GM23338 (cell line): ENCODE results near the gene SIGLEC8.

Source experiments
- EZH2 ChIP-seq: fragments of 200-600 bp; sonication (generic); IDR thresholded peaks from one replicate; pipeline ENCODE4 v1.8.0; 2017; ENCODE audit warnings: antibody characterized with exemption, mild to moderate bottlenecking, low read depth; ENCODE audit not compliant: unreplicated experiment
- EZH2phosphoT487 ChIP-seq: fragments of 200-600 bp; sonication (generic); IDR thresholded peaks from one replicate; pipeline ENCODE4 v1.8.1; 2018; ENCODE audit warnings: antibody characterized with exemption; ENCODE audit not compliant: unreplicated experiment
- POLR2AphosphoS5 ChIP-seq: IDR thresholded peaks from 2 replicates; pipeline ENCODE4 v1.6.1; 2016; ENCODE audit warnings: antibody characterized with exemption, low read depth
- STAT1 ChIP-seq: IDR thresholded peaks from one replicate; pipeline ENCODE4 v1.6.1; 2016; ENCODE audit warnings: antibody characterized with exemption; ENCODE audit not compliant: unreplicated experiment
- TF ChIP-seq, protein P1 (sequence below), 2 experiments: fragments of 200-600 bp in 1 of 2; sonication (generic) in 1 of 2; conservative IDR thresholded peaks; 2 replicates each; pipeline versions ENCODE4 v1.5.1 to v1.6.1; 2016 to 2017; ENCODE audit warnings: antibody characterized with exemption in 2 of 2, low read depth in 2 of 2, mild to moderate bottlenecking in 2 of 2, moderate library complexity in 1 of 2
- TF ChIP-seq, protein P2 (sequence below): IDR thresholded peaks from one replicate; pipeline ENCODE4 v1.6.1; 2018; ENCODE audit warnings: antibody characterized with exemption; ENCODE audit not compliant: unreplicated experiment
- TF ChIP-seq, protein P3 (sequence below): IDR thresholded peaks from 2 replicates; pipeline ENCODE4 v1.6.1; 2016; ENCODE audit warnings: antibody characterized with exemption

DNA sequence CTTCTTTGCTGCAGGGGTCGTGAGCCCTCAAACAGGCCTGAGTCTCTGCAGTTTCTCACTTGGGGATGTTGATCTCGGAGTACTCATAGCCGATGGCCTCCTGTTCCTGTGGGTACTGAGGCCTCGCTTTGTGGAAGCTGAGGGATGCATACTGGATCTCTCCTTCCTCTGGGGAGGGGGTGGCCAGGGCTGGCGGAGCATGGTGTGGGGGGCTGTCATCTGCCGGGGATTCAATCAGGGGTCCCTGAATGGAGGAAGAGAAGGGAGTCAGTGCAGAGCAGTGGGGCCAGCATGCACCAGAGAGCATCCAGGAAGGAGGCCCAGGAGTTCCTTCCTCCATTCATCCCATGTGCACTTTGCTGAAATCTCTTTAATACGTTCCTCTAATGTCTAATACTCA is 33.3 kb upstream of the SIGLEC8 start:
- TF ChIP-seq, protein P1, sequence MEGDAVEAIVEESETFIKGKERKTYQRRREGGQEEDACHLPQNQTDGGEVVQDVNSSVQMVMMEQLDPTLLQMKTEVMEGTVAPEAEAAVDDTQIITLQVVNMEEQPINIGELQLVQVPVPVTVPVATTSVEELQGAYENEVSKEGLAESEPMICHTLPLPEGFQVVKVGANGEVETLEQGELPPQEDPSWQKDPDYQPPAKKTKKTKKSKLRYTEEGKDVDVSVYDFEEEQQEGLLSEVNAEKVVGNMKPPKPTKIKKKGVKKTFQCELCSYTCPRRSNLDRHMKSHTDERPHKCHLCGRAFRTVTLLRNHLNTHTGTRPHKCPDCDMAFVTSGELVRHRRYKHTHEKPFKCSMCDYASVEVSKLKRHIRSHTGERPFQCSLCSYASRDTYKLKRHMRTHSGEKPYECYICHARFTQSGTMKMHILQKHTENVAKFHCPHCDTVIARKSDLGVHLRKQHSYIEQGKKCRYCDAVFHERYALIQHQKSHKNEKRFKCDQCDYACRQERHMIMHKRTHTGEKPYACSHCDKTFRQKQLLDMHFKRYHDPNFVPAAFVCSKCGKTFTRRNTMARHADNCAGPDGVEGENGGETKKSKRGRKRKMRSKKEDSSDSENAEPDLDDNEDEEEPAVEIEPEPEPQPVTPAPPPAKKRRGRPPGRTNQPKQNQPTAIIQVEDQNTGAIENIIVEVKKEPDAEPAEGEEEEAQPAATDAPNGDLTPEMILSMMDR (conservative IDR thresholded peaks at IDR 0.05; ENCODE audit: low read depth in 2 of 2): no peak
- TF ChIP-seq, protein P2, sequence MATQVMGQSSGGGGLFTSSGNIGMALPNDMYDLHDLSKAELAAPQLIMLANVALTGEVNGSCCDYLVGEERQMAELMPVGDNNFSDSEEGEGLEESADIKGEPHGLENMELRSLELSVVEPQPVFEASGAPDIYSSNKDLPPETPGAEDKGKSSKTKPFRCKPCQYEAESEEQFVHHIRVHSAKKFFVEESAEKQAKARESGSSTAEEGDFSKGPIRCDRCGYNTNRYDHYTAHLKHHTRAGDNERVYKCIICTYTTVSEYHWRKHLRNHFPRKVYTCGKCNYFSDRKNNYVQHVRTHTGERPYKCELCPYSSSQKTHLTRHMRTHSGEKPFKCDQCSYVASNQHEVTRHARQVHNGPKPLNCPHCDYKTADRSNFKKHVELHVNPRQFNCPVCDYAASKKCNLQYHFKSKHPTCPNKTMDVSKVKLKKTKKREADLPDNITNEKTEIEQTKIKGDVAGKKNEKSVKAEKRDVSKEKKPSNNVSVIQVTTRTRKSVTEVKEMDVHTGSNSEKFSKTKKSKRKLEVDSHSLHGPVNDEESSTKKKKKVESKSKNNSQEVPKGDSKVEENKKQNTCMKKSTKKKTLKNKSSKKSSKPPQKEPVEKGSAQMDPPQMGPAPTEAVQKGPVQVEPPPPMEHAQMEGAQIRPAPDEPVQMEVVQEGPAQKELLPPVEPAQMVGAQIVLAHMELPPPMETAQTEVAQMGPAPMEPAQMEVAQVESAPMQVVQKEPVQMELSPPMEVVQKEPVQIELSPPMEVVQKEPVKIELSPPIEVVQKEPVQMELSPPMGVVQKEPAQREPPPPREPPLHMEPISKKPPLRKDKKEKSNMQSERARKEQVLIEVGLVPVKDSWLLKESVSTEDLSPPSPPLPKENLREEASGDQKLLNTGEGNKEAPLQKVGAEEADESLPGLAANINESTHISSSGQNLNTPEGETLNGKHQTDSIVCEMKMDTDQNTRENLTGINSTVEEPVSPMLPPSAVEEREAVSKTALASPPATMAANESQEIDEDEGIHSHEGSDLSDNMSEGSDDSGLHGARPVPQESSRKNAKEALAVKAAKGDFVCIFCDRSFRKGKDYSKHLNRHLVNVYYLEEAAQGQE: no peak
- TF ChIP-seq, protein P3, sequence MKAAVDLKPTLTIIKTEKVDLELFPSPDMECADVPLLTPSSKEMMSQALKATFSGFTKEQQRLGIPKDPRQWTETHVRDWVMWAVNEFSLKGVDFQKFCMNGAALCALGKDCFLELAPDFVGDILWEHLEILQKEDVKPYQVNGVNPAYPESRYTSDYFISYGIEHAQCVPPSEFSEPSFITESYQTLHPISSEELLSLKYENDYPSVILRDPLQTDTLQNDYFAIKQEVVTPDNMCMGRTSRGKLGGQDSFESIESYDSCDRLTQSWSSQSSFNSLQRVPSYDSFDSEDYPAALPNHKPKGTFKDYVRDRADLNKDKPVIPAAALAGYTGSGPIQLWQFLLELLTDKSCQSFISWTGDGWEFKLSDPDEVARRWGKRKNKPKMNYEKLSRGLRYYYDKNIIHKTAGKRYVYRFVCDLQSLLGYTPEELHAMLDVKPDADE: no peak
- TF ChIP-seq EZH2 (no peak), POLR2AphosphoS5 (no peak), EZH2phosphoT487 (no peak), STAT1 (no peak)
